HG03139 (cell line): ENCODE data around the gene USP38.
"Not testable (repeated sequence)": the region's sequence is repeated elsewhere in the genome, so short reads cannot be mapped to it uniquely, and the experiment has no call there.

ENCODE experiments used
- ATAC-seq: cut with Tn5 transposase; IDR thresholded peaks from one replicate; pipeline ENCODE4 v1.9.1; 2021; ENCODE audit not compliant: unreplicated experiment

The USP38 gene

GRCh38 chr4:143262838-143263237, 78.1 kb downstream of the USP38 start:
- ATAC-seq, result no peak

GRCh38 chr4:143267690-143268089, 83.0 kb downstream of the USP38 start:
- not testable (repeated sequence) for ATAC-seq

- no peak for ATAC-seq
These were observed 85.6 kb downstream of the USP38 start for GRCh38 chr4:143270256-143270838.
